ENCODE measurements around the gene MALRD1.

Gene MALRD1

DNA sequence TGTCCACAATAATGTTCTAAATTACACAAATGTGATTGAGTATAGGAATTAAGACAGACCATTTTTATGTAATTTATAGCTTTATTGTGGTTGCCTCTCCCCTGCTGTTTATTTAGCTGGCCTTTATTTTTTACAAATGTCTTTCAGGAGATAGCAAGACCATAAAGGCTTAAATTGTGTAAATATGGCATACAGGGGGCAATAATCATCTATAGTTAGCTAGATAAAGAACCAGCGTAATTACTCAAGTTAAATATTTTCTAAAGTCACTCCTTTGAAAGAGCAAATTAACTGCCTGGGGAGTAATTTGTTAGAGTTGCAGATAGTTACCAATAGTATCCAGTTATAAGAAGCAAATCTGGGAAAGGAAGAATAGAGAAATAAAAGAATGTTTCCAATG is at the start of gene MALRD1:
TSS of gene MALRD1 (plus strand) at position 313 of the 400 bp plus-strand sequence. CDS start 138 bp downstream, outside the sequence.
- no peak for DNase-seq

DNA sequence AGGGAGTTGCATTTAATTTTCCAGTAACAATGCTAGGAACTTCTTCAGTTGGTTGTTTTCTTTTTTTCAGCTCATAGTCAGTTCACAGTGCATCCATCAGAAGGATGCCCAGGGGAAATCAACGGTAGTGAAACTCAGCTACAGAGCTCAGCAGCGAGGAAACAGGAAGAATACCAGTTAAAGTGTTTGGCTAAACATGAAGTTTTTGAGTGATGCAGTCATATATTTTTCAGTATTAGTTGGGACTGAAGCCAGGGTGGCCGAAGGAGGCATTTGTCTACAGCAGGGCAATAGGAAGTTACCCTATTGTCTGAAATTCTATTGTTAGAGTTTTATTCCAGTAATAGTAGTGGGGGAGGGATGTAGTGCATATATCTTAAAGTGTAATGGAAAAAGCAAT is 45.3 kb upstream of the MALRD1 start:
- no peak for DNase-seq

DNA sequence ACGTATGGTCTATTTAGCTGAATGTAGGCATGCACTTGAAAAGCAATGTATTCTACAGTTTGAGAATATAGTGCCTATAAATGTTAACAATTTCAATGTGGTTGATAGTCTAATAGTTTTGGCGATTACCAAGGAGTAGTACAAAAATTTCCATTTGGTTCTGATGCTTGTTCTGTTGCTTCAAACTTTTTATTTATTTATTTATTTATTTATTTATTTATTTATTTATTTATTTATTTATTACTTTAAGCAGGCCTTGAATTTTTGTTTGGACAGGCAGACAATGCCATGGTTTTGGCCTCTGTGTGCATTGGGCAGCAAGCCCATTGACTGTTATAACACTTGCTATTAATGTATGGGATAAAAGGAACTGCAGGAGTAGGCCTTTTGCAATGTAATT is 36.5 kb upstream of the MALRD1 start:
- DNase-seq, result no peak

DNA sequence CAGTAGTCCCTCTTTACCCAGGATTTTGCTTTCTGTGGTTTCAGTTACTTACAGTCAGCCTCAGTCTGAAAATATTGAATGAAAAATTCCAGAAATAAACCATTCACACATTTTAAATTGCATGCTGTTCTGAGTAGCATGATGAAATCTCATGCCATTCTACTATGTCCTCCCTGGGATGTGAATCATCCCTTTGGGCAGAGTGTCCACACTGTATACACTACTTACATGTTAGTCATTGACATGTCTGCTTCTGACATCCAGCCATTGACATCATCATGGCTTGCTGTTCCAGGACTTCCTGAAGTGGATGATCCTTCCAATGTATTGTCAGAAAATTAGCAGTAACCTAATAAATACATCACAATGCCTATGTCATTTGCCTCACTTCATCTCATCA is 34.6 kb upstream of the MALRD1 start:
- DNase-seq, result no peak

DNA sequence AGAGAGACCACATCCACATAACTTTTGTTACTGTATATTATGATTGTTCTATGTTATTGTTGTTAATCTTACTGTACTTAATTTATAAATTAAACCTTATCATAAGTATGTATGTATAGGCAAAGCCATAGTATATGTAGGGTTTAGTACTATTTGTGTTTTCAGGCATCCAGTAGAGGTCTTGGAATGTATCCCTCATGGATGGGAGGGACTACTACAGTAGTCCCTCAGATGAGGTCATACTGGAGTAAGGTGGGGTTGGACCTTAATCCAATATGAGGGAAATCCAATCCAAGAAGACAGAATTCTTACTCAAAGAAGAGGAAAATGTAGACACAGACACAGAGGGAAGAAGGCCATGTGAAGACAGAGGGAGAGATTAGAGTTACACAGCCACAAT is 34.1 kb upstream of the MALRD1 start:
- DNase-seq, result no peak

DNA sequence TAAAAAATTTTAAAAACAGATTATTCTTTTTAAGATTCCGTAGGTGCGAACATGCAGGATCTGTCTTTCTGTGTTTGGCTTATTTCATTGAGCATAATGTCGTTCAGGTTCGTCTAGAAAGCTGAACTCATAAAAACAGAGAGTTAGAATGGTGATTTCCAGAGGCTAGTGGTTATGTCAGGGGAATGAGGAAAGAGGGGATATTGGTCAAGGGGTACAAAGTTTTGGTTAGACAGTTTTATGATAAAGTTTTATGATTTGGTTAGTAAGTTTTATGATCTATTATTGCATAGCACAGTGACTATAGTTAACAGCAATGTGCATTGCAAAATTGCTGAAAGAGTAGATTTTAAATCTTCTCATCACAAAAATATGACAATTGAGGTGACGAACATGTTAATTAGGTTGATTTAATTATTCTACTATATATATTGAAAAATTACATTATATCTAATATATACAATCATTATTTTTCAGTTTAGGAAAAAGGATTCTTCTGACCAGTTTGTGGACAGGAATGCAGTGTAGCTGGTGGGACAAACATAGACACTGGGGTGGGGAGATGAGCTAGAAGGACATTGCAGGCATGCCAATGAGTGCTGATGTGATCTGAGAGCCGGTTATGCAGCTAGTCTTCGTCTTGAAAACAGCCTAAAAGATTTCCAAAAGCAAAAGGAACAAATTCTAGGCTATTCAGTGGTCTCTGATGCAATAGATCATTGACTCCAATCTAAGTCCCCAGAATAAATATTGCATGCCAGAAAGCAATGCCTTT is 31.3 kb upstream of the MALRD1 start:
- DNase-seq, result no peak

DNA sequence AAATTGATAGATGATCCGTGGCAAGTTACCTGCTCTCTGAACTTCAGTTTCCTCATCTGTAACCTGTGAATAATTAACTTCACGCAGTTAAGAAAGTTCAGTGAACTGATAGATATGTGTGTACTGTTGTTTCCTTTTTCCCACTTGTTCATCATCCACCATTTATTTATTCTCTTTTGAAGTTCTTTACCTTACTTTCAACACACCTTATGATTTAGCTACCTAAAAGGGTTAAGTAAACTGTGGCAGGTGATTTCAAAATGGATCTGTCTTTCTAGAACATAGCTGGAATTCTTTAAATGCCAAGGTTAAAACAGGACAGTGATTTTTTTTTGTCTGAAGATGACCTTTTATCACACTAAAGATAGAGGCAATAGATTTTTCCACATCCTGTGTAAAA is 27.4 kb upstream of the MALRD1 start:
- DNase-seq, result no peak

DNA sequence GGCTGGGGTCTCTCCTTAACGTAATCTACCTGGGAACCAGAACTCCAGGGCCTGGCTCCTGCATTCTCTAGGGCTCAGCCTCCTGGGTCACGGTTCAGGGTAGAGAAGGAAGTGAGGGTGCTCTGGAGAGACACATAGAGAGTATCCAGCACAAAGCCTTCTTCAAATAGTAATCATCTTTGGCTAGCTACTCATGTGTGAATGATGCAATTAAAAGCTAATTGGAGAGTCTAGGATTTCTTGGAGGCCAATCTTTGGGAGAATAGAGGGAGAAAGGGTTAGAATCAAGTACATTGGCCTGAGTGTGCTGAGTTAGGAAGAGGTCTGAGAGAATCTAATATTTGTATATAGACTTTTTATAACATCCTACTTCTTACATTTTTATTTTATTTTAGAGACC is 24.0 kb upstream of the MALRD1 start:
- DNase-seq, result no peak

DNA sequence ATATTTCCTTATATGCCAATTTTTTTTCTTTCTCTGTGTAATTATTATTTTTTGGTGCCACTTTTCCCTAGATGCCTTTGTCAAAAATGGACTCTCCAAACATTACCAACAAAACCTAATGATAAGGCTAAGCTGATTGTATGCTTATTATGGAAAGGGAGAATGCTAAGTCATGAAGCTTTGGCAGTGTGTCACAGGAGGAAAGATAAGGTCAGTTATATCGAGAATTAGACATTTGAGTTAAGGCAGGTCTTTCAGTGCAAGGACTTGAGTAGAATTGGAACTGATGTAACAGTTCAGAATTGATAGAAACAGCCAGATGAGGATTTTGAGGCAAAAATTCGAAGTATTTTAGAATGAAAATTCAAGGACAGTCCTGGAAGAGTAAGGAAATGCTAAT is 16.8 kb upstream of the MALRD1 start:
- DNase-seq, result no peak

DNA sequence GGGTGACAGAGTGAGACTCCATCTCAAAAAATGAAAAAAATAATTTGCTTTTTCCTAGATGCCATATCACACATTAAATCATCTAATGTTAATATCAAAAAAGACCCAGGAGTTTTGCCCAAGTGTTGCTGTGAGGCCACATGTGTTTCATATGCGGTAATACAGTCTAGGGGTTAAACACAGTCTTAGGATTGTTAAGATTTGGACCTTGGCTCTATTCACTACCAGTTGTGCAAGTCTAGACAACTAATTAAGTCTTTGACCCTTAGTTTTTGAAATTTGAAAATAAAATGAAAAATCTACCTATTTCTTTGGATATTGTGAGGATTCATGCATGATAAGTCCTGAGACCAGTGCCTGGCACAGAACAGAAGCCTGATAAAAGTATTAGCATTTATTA is 14.9 kb upstream of the MALRD1 start:
- no peak for DNase-seq

DNA sequence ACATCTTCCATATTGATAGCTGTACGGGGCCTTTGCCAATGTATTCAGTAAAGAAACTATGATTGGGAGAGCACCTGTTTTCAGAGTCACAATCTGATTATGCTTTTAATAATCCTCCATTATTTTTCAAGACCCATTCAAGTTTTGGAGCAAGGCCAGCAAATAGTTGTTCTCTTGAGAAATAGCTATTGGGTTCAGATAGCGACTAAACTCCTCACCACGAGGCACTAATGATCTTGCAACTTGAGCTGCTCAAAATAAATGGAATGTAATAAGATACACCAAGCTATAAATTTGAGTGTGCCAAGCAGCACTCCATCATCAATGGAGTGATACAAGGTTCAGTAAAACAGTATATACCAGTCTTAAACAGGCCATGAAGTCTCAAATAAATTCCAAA is 7.4 kb upstream of the MALRD1 start:
- DNase-seq, result no peak

DNA sequence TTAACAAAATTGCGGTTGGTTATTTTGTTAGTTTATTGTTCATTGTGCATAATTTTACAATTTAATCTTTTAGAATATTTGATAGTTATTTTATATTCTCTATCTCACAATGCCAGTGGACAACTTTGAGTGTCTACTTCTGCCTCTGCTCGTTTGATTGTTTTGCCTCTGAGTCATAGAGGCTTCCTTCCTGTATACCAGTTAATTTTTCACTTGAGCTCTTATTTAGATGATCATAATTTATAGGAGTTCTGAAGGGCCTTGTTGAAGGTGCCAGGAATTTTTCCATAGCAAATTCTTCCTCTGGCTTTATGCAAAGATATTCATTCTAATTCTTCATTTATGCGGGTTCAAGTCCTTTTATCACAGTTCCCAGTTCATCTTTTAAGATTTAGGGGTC is 5.2 kb upstream of the MALRD1 start:
- no peak for DNase-seq

DNA sequence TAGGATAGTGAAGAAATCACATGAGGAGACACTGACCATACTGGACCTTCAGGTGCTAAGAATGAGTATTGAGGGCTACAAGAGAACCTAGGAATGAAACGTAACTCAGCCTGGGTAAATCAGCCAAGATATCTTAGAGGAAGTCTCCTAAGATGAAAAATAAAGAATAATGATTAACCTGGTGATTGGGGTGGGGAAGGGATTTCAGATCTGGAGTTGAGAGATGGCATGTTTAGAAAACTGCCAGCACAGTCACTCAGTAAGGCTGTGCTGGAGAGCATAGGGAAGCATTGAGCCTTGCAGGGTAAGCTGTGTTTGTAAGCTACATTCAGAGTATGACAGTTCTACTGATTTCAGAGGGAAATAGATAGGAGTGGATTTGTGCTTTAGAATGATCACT is 1.9 kb upstream of the MALRD1 start:
- DNase-seq, result no peak

DNA sequence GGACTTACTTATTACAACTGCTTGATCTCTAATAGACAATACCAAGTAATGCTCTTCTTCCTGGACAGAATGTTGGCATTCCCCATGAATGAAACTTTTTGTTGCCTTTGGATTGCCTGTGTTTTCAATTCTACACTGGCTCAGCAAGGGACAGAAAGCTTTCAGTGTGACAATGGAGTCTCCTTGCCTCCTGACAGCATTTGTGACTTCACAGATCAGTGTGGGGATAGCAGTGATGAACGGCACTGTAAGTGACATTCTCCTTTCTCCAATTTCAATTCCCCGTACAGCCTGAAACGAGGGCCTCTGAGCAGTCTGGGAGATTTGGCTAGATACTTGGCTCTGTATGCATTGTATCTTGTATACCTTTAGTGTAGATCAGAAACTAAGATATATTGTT is 290 bp downstream of the MALRD1 start:
- no peak for DNase-seq

DNA sequence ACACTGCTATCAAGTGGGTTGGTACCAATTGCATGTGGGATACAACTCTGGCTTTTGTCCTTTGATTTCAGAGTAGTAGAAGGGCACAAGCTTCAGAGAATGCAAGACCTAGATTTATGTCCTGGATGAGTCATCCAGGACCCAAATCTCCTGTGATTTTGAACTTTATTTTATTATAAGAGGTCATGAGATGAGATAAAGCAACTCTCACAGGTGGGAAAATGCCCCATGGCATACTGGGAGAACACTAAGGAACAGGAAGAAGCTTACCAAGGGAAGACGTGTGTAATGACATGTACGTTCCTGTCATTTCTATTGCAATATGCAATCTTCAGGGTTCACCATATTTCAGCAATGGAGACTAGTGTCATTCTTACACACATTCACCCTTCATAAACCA is 966 bp downstream of the MALRD1 start:
- DNase-seq, result no peak

DNA sequence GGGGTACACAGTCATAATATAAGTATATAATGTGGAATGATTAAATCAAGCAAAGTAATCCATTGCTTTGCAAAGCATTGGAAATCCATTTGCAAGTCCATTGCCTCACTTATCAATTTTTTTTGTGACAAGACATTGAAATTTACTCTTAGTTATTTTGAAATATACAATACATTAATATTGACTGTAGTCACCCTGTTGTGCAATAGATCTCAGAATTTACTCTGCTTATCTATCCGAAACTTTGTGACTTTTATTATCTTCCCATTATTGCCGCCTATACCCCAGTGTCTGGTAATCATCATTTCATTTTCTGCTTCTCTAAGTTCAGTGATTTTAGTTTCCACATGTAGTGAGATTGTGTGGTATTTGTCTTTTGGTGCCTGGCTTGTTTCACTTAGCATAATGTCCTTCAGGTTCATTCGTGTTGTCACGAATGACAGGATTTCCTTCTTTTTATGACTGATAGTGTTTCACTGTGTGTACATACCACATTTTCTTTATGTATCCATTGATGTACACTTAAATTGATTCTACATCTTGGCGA is 5.8 kb downstream of the MALRD1 start:
- DNase-seq, result no peak

DNA sequence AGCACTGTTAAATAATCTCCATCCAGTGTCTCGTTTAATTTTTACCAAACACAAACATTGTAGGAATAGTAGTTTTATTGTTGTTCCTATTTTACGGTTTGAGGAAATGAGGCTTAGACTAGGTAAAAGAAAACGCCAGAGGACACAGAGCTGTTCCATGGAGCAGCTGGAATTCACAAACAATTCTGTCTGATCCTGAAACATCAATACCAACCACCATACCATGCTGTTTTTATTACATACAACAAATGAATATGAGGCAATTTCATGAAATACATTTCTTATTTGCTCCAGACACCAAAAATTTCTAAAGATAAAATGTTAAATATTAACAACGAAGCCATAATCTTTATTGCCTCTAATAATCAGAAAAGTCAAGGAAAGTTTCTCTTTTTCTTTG is 9.4 kb downstream of the MALRD1 start:
- DNase-seq, result no peak

DNA sequence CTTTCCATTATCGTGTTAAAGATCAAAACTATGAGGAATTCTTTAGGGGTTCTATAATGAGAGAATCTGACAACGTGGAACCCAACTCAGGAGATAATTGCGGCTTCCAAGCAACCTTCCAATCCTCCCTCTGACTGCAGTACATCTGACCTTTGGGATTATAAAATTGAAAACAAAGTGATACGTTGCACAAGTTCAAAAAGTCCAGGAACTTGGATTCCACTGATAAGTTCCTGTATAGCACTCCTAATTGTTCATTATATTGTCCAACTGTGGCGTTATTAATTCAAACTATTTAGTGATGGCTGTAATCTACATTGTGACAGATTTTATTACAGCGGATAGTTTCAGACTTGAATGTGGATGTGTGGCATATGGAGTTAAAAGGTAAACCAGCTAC is 15.4 kb downstream of the MALRD1 start:
- DNase-seq, result no peak

DNA sequence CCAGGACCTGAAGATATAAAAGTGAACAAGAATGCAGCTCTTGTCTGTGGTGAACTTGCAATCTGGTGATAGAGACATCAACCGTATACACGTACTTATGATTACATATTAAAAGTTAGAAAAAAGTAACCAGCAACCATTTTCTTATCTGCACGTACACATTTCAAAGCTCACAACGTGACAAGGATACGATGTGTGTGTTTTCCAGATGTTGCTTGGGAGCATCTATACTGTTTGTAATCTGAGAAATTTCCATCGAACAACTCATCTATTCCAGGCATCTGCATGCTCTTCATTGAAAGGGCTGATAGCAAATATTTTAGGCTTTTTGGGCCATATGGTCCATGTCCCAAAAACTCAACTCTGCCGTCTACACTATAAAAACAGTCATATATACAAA is 23.3 kb downstream of the MALRD1 start:
- no peak for DNase-seq

DNA sequence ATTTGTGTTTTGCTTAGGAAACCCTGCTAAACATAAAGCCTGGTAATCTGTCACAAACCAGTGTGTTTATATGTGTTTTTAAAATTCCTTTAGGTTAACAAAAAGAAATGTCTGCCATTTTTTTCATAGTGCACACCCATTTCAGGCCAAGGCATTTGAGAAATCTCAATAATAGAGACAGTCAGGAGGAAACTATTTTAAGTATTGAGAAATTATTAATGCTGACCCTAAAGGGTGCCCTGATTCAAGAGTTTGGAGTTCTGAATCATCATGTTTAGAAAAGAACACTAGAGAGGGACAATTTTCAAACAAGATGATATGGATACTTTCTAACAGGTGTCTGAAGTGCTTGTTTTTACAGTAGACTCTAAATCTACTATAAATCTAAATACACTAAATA is 28.7 kb downstream of the MALRD1 start:
- no peak for DNase-seq

DNA sequence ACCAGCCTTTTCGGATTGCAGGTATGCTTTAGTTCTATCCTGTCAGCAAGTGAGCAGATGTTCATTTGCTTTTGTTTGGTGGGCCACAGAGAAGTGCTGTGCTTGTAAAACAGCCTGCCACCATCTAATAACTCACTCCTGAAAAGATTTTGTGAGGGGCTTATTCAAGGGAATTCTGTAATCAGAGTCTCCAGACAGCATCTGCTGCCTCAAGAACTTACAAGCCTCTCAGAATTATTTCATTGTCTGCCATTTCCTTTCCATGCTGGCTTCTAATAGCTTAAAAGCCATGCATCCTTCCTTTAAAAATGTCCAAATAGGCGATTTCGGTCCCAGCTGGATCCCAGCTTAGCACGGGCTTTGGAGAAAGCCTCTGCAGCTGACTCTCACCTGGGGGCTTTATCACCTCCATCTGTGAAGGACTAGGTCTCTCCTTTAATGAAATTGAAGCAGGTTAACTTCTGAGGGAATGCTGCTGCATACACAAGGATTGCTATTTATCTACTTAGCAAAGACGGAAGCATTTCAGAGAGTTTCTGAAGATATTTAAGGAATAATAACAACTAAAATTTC is 48.0 kb downstream of the MALRD1 start:
- no peak for DNase-seq

DNA sequence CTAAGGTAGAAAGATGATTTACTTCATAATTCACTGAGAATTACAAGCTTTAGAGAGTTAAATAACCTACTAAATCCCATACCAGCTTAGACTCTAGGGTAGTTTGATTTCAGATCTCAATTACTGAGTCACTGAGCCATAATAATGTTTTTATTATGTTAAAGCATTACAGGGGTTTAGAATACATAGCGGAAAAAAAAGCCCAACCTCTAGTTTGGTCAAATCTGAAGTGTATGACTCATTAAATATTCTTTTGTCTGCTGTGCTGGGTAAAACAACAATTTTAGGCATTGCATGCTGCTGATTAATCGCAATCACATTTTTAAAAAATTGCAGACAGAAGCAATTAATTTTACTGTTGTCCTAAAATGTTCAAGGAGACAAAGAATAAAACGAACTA is 48.5 kb downstream of the MALRD1 start:
- no peak for DNase-seq

DNA sequence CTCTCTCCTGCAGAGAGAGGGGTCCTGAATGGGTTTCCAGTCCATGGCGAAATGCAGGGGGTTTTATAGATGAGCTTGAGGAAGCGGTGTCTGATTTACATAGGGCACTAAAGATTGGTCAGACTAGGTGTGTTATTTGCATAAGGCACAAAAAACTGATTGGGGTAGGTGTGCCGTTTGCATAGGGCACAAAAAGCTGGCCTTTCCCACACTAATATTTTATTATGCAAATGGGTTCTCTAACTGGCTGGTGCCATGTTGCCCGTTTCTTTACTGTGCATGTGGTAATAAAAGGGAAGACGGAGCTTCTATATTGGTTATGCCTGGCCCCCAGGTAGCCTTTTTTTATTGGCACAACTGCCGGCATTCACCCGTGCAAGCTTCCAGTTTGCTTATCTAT is 50.2 kb downstream of the MALRD1 start:
- no peak for DNase-seq

DNA sequence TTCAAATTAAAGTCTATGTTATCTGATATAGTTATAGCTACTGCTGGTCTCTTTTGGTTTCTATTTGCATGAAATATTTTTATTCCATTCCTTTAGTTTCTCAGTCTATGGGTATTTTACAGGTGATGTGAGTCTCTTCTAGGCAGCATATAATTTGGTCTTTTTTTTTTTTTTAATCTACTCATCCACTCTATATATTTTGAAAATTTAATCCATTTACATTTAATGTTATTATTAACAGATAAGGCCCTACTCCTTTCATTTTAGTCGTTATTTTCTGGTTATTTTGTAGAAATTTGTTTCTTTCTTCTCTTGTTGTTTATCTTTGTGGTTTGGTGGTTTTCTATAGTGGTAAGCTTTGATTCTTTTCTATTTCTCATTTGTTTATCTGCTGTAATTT is 58.8 kb downstream of the MALRD1 start:
- DNase-seq, result no peak
